CD4-positive, alpha-beta T cell (primary cell): ENCODE data around the gene SEC22C. TPM values are rescaled to one million over a fixed set of nuclear protein-coding genes. Genes with fewer than 3 reads are reported as not detected.
A peak's percentile ranks its signal among the peaks of the same experiment; 100 is the strongest.
"Not testable (repeated sequence)": the region's sequence is repeated elsewhere in the genome, so short reads cannot be mapped to it uniquely, and the experiment has no call there.

ENCODE experiments used
- ATAC-seq: fragments of 200-7000 bp; cut with Tn5 transposase; one replicate; pipeline ENCODE4 v1.10.0; 2022; ENCODE audit warnings: mild to moderate bottlenecking; ENCODE audit not compliant: poor library complexity
- CTCF ChIA-PET: fragments of 350-600 bp; sonication (Branson Sonifier 250); formaldehyde crosslinking; loops from one replicate; lab custom pipeline; 2021; ENCODE audit warnings: antibody characterized with exemption, inconsistent platforms; lab: Charles Lee
- POLR2A ChIA-PET: fragments of 350-600 bp; sonication (Branson Sonifier 250); formaldehyde crosslinking; loops from one replicate; lab custom pipeline; 2021; ENCODE audit warnings: antibody characterized with exemption, inconsistent platforms; lab: Charles Lee
- DNase-seq, 14 experiments: peaks; one replicate each; pipeline ENCODE4 v3.0.0-alpha.2; 2013 to 2020; ENCODE audit warnings: mixed read lengths in 2 of 14
- H3K27ac ChIP-seq, 2 donors: one replicate each; pipeline versions ENCODE4 v1.5.1 to v1.7.0; 2013; ENCODE audit warnings: low read length in 2 of 2, low read depth in 1 of 2, mild to moderate bottlenecking in 1 of 2
- H3K27me3 ChIP-seq, 2 experiments: 1 replicate in 1 of 2; 2 replicates in 1 of 2; pipeline versions ENCODE4 v1.6.1 to v1.7.0; 2013; ENCODE audit warnings: low read length in 2 of 2, control low read depth in 1 of 2, mild to moderate bottlenecking in 1 of 2, moderate library complexity in 1 of 2; ENCODE audit not compliant: insufficient read depth in 2 of 2, control insufficient read depth in 1 of 2
- H3K36me3 ChIP-seq: one replicate; pipeline ENCODE4 v1.6.1; 2013; ENCODE audit warnings: low read length, control low read depth; ENCODE audit not compliant: insufficient read depth
- H3K4me1 ChIP-seq: one replicate; pipeline ENCODE4 v1.6.1; 2013; ENCODE audit warnings: low read length, control low read depth; ENCODE audit not compliant: insufficient read depth
- H3K4me3 ChIP-seq: one replicate; pipeline ENCODE4 v1.5.1; 2013; ENCODE audit warnings: mild to moderate bottlenecking, low read length, moderate library complexity
- H3K9me3 ChIP-seq, 2 experiments: 1 replicate in 1 of 2; 2 replicates in 1 of 2; pipeline versions ENCODE4 v1.6.1 to v1.7.0; 2013; ENCODE audit warnings: low read length in 2 of 2, mild to moderate bottlenecking in 2 of 2, control low read depth in 1 of 2, moderate library complexity in 1 of 2; ENCODE audit not compliant: control insufficient read depth in 1 of 2, insufficient read depth in 1 of 2
- H3K27ac Mint-ChIP-seq: one replicate; pipeline ENCODE4 v1.8.0; 2020; ENCODE audit warnings: mixed read lengths
- H3K27me3 Mint-ChIP-seq: one replicate; pipeline ENCODE4 v1.8.0; 2021; ENCODE audit warnings: mixed read lengths
- H3K36me3 Mint-ChIP-seq: one replicate; pipeline ENCODE4 v1.8.0; 2021; ENCODE audit warnings: low read depth, mixed read lengths
- H3K4me1 Mint-ChIP-seq: one replicate; pipeline ENCODE4 v1.8.0; 2021; ENCODE audit warnings: low read depth, mixed read lengths
- H3K4me3 Mint-ChIP-seq: one replicate; pipeline ENCODE4 v1.8.0; 2020; ENCODE audit warnings: mild to moderate bottlenecking, mixed read lengths
- H3K9me3 Mint-ChIP-seq: one replicate; pipeline ENCODE4 v1.8.0; 2020; ENCODE audit warnings: mixed read lengths
- CTCF ChIP-seq: fragments of 200-600 bp; IDR thresholded peaks from one replicate; pipeline ENCODE4 v1.8.0; 2022; ENCODE audit warnings: antibody characterized with exemption, mild to moderate bottlenecking
- intact Hi-C, 2 experiments: fragments of 100-400 bp; cut with DNase I in 1 of 2; cut with micrococcal nuclease in 1 of 2; formaldehyde crosslinking; loops; one replicate each; pipeline versions ENCODE4 v1.15.1 to v1.9.0; 2023 to 2025; cut with DNase I, micrococcal nuclease
- total RNA-seq, 174 experiments: library from RNA in 2 of 174; stranded (reverse) in 2 of 174; gene quantifications; one replicate each; pipeline ENCODE4 v1.2.3 and lab custom pipeline; 2021 to 2026

SEC22C gene
- total RNA-seq, 2 experiments from 2014 or later, result 73.6 to 75.4 TPM

- Histone ChIP-seq H3K27me3 (no peaks in the 10 kb centered on the region), H3K27ac (peak overlapping the region; percentile 92 to 98), H3K4me3 (peak overlapping the region; percentile 76), H3K9me3 (no peaks in the 10 kb centered on the region), H3K4me1 (peaks cover 17% of the 10 kb centered on the region), H3K36me3 (no peaks in the 10 kb centered on the region)
- Mint-ChIP-seq H3K36me3 (peaks cover 21% of the 10 kb centered on the region), H3K4me3 (peak overlapping the region; percentile 93), H3K4me1 (peaks cover 43% of the 10 kb centered on the region), H3K27ac (peak overlapping the region; percentile 98), H3K27me3 (no peaks in the 10 kb centered on the region), H3K9me3 (no peaks in the 10 kb centered on the region)
- POLR2A ChIA-PET, result interaction anchor here (0.7 to 3.6 kb wide), 10 partner anchors 8 to 81 kb away, joined by 3 to 38 read pairs (median 5); partner anchors contain the start of genes NKTR, SS18L2 and VIPR1
- DNase-seq (no peak), ATAC-seq (no peak)
- peak; percentile 15 for TF ChIP-seq CTCF
- intact Hi-C loops, result loop anchor here (1.0 to 10.0 kb wide), 6 partner anchors 8 to 302 kb away; partner anchors contain the start of genes NKTR (in 1 of the 2) and SS18L2 (in 1 of the 2)
- CTCF ChIA-PET, result interaction anchor here (0.6 to 3.8 kb wide), 17 partner anchors 8 to 162 kb away, joined by 3 to 26 read pairs (median 4); partner anchors contain the start of genes NKTR and SS18L2
These were observed 805 bp upstream of the SEC22C start for GRCh38 chr3:42582474-42583070.

- POLR2A ChIA-PET, result interaction anchor here (1.0 to 3.6 kb wide), 7 partner anchors 9 to 80 kb away, joined by 3 to 38 read pairs (median 8); partner anchors contain the start of genes NKTR, SS18L2 and VIPR1
- Histone ChIP-seq H3K27ac (peak overlapping the region; percentile 77 to 92), H3K36me3 (no peaks in the 10 kb centered on the region), H3K4me1 (peaks cover 17% of the 10 kb centered on the region), H3K27me3 (no peaks in the 10 kb centered on the region), H3K9me3 (no peaks in the 10 kb centered on the region), H3K4me3 (peak overlapping the region; percentile 76)
- intact Hi-C loops, result loop anchor here (5.0 to 10.0 kb wide), 3 partner anchors 53 to 303 kb away; no protein-coding TSS in a partner anchor
- no peak for DNase-seq
- no peak for TF ChIP-seq CTCF
- Mint-ChIP-seq H3K27me3 (no peaks in the 10 kb centered on the region), H3K4me1 (peaks cover 51% of the 10 kb centered on the region), H3K36me3 (peaks cover 31% of the 10 kb centered on the region), H3K4me3 (peak overlapping the region; percentile 86), H3K27ac (peak overlapping the region; percentile 98), H3K9me3 (no peaks in the 10 kb centered on the region)
- CTCF ChIA-PET, result interaction anchor here (0.8 to 3.8 kb wide), 6 partner anchors 9 to 163 kb away, joined by 3 to 26 read pairs (median 10); partner anchors contain the start of genes NKTR and SS18L2
- ATAC-seq, result no peak
These were observed 413 bp downstream of the SEC22C start for GRCh38 chr3:42581400-42581708.

DNA sequence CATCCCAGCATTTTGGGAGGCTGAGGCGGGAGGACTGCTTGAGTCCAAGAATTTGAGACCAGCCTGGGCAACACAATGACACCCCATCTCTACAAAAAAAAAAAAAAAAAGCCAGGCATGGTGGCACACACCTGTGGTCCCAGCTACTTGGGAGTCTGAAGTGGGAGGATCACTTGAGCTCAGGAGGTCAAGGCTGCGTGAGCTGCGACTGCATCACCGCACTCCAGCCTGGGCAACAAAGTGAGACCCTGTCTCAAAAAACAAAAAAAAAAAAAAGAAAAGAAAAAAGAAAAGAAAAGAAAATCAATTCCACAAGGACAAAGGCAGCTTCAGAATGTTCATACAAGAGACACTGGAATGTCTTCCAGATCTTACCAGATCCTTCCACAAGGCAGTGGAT, 2.4 kb downstream of the SEC22C start:
- H3K4me1 Mint-ChIP-seq, result peaks cover 58% of the 10 kb centered on the region
- intact Hi-C loops, result loop anchor here in 1 of 2 experiments (5.0 kb wide), 1 partner anchor 38 kb away; no protein-coding TSS in a partner anchor

More for the DNA sequence above, 2.4 kb downstream of the SEC22C start:
- Mint-ChIP-seq H3K4me3 (peak overlapping the region; percentile 86), H3K27ac (peak overlapping the region; percentile 98), H3K36me3 (peaks cover 46% of the 10 kb centered on the region)
- DNase-seq, H3K27ac ChIP-seq, H3K27me3 ChIP-seq, ATAC-seq, H3K9me3 Mint-ChIP-seq, H3K4me3 ChIP-seq, H3K27me3 Mint-ChIP-seq: not testable (repeated sequence)
- Histone ChIP-seq H3K4me1 (peaks cover 17% of the 10 kb centered on the region), H3K36me3 (peaks cover 15% of the 10 kb centered on the region), H3K9me3 (peaks cover 0 to 12% of the 10 kb centered on the region in 2 experiments)
- CTCF ChIA-PET, result interaction anchor here (0.6 kb wide), 1 partner anchor 34 kb away, joined by 3 read pairs; no protein-coding TSS in a partner anchor
- POLR2A ChIA-PET, result interaction anchor here (0.6 kb wide), 1 partner anchor 10 kb away, joined by 3 read pairs; no protein-coding TSS in a partner anchor
